Measurements from ENCODE around the gene SLC9A7.

Gene SLC9A7

GRCh38 chrX:46643636-46644035 lies 115.3 kb downstream of the SLC9A7 start:
- DNase-seq, result no peak

GRCh38 chrX:46642145-46642544 lies 116.8 kb downstream of the SLC9A7 start:
- DNase-seq, result peak; percentile 37

GRCh38 chrX:46637938-46638337 lies 121.0 kb downstream of the SLC9A7 start:
- peak; percentile 71 for DNase-seq

GRCh38 chrX:46636223-46636622 lies 122.7 kb downstream of the SLC9A7 start:
- no peak for DNase-seq

- no peak for DNase-seq
These were observed 123.7 kb downstream of the SLC9A7 start for GRCh38 chrX:46635186-46635585.

GRCh38 chrX:46634577-46634976 lies 124.3 kb downstream of the SLC9A7 start:
- peak; percentile 32 for DNase-seq

GRCh38 chrX:46630141-46630540 lies 128.8 kb downstream of the SLC9A7 start:
- no peak for DNase-seq

- DNase-seq, result peak; percentile 48
These were observed 130.2 kb downstream of the SLC9A7 start for GRCh38 chrX:46628460-46629371.

- no peak for DNase-seq
These were observed 131.1 kb downstream of the SLC9A7 start for GRCh38 chrX:46627711-46628419.

- no peak for DNase-seq
These were observed 131.9 kb downstream of the SLC9A7 start for GRCh38 chrX:46627062-46627461.

GRCh38 chrX:46626566-46626965 lies 132.4 kb downstream of the SLC9A7 start:
- DNase-seq, result peak; percentile 74

GRCh38 chrX:46624090-46624786 lies 134.7 kb downstream of the SLC9A7 start:
- DNase-seq, result no peak

GRCh38 chrX:46621572-46621971 lies 137.3 kb downstream of the SLC9A7 start:
- DNase-seq, result no peak

- no peak for DNase-seq
These were observed 138.4 kb downstream of the SLC9A7 start for GRCh38 chrX:46620505-46620904.

- DNase-seq, result no peak
These were observed 140.0 kb downstream of the SLC9A7 start for GRCh38 chrX:46618947-46619346.

GRCh38 chrX:46617906-46618305 lies 141.0 kb downstream of the SLC9A7 start:
- DNase-seq, result no peak

- no peak for DNase-seq
These were observed 147.1 kb downstream of the SLC9A7 start for GRCh38 chrX:46611658-46612362.

- DNase-seq, result no peak
These were observed 148.8 kb downstream of the SLC9A7 start for GRCh38 chrX:46610070-46610658.

- DNase-seq, result no peak
These were observed 151.0 kb downstream of the SLC9A7 start for GRCh38 chrX:46607916-46608315.

GRCh38 chrX:46602468-46603102 lies 156.3 kb downstream of the SLC9A7 start:
- no peak for DNase-seq

- no peak for DNase-seq
These were observed 157.6 kb downstream of the SLC9A7 start for GRCh38 chrX:46601283-46601682.

GRCh38 chrX:46599051-46599560 lies 159.8 kb downstream of the SLC9A7 start:
- no peak for DNase-seq

Measured in activated CD4-positive, alpha-beta T cell treated with anti-CD3 and anti-CD28 coated beads, Interleukin-2, amount 50 U/mL, for 16 hours (primary cell).